Neuronal stem cell (in vitro differentiated cells): ENCODE data around the gene CTNNA1.

Source experiments
- DNase-seq: peaks from one replicate; pipeline ENCODE4 v3.0.0-alpha.2; 2013; ENCODE audit warnings: low spot score
- H2AFZ ChIP-seq: one replicate; pipeline ENCODE4 v1.6.1; 2013; ENCODE audit warnings: mild to moderate bottlenecking, low read length, inconsistent platforms
- H2AK5ac ChIP-seq: 2 replicates; pipeline ENCODE4 v1.6.1; 2013; ENCODE audit warnings: low read depth, mild to moderate bottlenecking, inconsistent platforms, low read length, moderate library complexity, mixed read lengths
- H2BK120ac ChIP-seq: 2 replicates; pipeline ENCODE4 v1.6.1; 2013; ENCODE audit warnings: low read depth, mild to moderate bottlenecking, inconsistent platforms, low read length, moderate library complexity, mixed read lengths
- H2BK12ac ChIP-seq: one replicate; pipeline ENCODE4 v1.6.1; 2013; ENCODE audit warnings: low read length, inconsistent platforms
- H2BK15ac ChIP-seq: 2 replicates; pipeline ENCODE4 v1.6.1; 2013; ENCODE audit warnings: mild to moderate bottlenecking, low read length, inconsistent platforms, mixed read lengths
- H2BK5ac ChIP-seq: one replicate; pipeline ENCODE4 v1.6.1; 2013; ENCODE audit warnings: inconsistent platforms, mild to moderate bottlenecking, low read length, moderate library complexity
- H3K14ac ChIP-seq: one replicate; pipeline ENCODE4 v1.6.1; 2013; ENCODE audit warnings: low read length, inconsistent platforms
- H3K18ac ChIP-seq: 2 replicates; pipeline ENCODE4 v1.6.1; 2013; ENCODE audit warnings: low read length, inconsistent platforms
- H3K23ac ChIP-seq: 2 replicates; pipeline ENCODE4 v1.6.1; 2013; ENCODE audit warnings: low read depth, mild to moderate bottlenecking, mixed read lengths, low read length, inconsistent platforms; ENCODE audit not compliant: poor library complexity
- H3K27ac ChIP-seq: replicated peaks from 3 replicates; pipeline ENCODE4 v1.5.1; 2013; ENCODE audit warnings: low read length, inconsistent platforms
- H3K27me3 ChIP-seq, 3 experiments: 2 replicates each; pipeline ENCODE4 v1.6.1; 2013; ENCODE audit warnings: low read length in 3 of 3, mild to moderate bottlenecking in 2 of 3, inconsistent platforms in 1 of 3, low read depth in 1 of 3, mixed read lengths in 1 of 3, moderate library complexity in 1 of 3; ENCODE audit not compliant: control insufficient read depth in 3 of 3, insufficient read depth in 3 of 3
- H3K36me3 ChIP-seq, 2 donors: replicated peaks in 1 of 2; 2 replicates each; pipeline ENCODE4 v1.6.1; 2013; ENCODE audit warnings: low read length in 2 of 2; ENCODE audit not compliant: control insufficient read depth in 2 of 2, insufficient read depth in 2 of 2
- H3K4ac ChIP-seq: 2 replicates; pipeline ENCODE4 v1.6.1; 2013; ENCODE audit warnings: inconsistent platforms, mild to moderate bottlenecking, low read length, moderate library complexity
- H3K4me1 ChIP-seq, 2 donors: 1 replicate in 1 of 2; 2 replicates in 1 of 2; pipeline ENCODE4 v1.6.1; 2013; ENCODE audit warnings: low read length in 2 of 2, low read depth in 1 of 2; ENCODE audit not compliant: control insufficient read depth in 2 of 2, insufficient read depth in 1 of 2
- H3K4me2 ChIP-seq: one replicate; pipeline ENCODE4 v1.6.1; 2013; ENCODE audit warnings: mild to moderate bottlenecking, low read length, inconsistent platforms; ENCODE audit not compliant: insufficient read depth, poor library complexity, severe bottlenecking
- H3K4me3 ChIP-seq, 2 donors: 2 replicates each; pipeline ENCODE4 v1.5.1; 2013; ENCODE audit warnings: low read length in 2 of 2, mild to moderate bottlenecking in 2 of 2, inconsistent platforms in 1 of 2, moderate library complexity in 1 of 2
- H3K79me1 ChIP-seq: one replicate; pipeline ENCODE4 v1.6.1; 2013; ENCODE audit warnings: low read depth, mild to moderate bottlenecking, inconsistent platforms, low read length, moderate library complexity
- H3K9ac ChIP-seq: one replicate; pipeline ENCODE4 v1.6.1; 2013; ENCODE audit warnings: mild to moderate bottlenecking, low read depth, low read length, inconsistent platforms; ENCODE audit not compliant: poor library complexity
- H3K9me3 ChIP-seq, 2 donors: replicated peaks in 1 of 2; 2 replicates each; pipeline versions ENCODE3 to v1.6.1; 2013; ENCODE audit warnings: low read length in 2 of 2, mild to moderate bottlenecking in 2 of 2, inconsistent platforms in 1 of 2, low read depth in 1 of 2, mixed read lengths in 1 of 2, moderate library complexity in 1 of 2; ENCODE audit not compliant: control insufficient read depth in 2 of 2, insufficient read depth in 1 of 2
- H4K8ac ChIP-seq: one replicate; pipeline ENCODE4 v1.6.1; 2013; ENCODE audit warnings: low read depth, mild to moderate bottlenecking, inconsistent platforms, low read length, moderate library complexity
- H4K91ac ChIP-seq: one replicate; pipeline ENCODE4 v1.6.1; 2013; ENCODE audit warnings: low read length, low read depth, mild to moderate bottlenecking, inconsistent platforms; ENCODE audit not compliant: poor library complexity
- WGBS, 2 donors: extraction: QIAGEN DNeasy Blood & Tissue Kit; methylation state at CpG; one replicate each; pipeline ENCODE4 v1.1.7; 2013; ENCODE audit warnings: missing lambda C conversion rate in 2 of 2, mixed read lengths in 1 of 2; ENCODE audit not compliant: insufficient read length in 2 of 2, insufficient replicate concordance in 1 of 2; ENCODE audit errors: extremely low coverage in 2 of 2; 5-methylcytosine and 5-hydroxymethylcytosine counted together

The CTNNA1 gene

GRCh38 chr5:138963763-138964371 lies 210.6 kb downstream of the CTNNA1 start:
- DNase-seq, result peak; percentile 81
- Histone ChIP-seq H2BK12ac (no peak overlapping the region), H2AFZ (no peak overlapping the region), H3K4me1 (peaks cover 27 to 45% of the 10 kb centered on the region in 2 donors), H3K27ac (no peak overlapping the region), H4K91ac (no peak overlapping the region), H4K8ac (no peak overlapping the region), H2AK5ac (no peak overlapping the region), H3K9me3 (no peaks in the 10 kb centered on the region), H3K4me3 (no peak overlapping the region), H3K27me3 (peaks cover 0 to 12% (median 0%) of the 10 kb centered on the region in 3 experiments), H2BK5ac (no peak overlapping the region), H3K18ac (no peak overlapping the region), H3K23ac (no peak overlapping the region), H3K4me2 (no peak overlapping the region), H3K9ac (no peak overlapping the region), H2BK15ac (no peak overlapping the region), H3K14ac (no peak overlapping the region), H2BK120ac (no peak overlapping the region), H3K36me3 (no peaks in the 10 kb centered on the region), H3K79me1 (no peaks in the 10 kb centered on the region), H3K4ac (no peak overlapping the region)
- no CpG with 5 or more reads among the region's 13 CpGs for WGBS, 2 donors

GRCh38 chr5:138964647-138965201 lies 211.5 kb downstream of the CTNNA1 start:
- Histone ChIP-seq H3K27me3 (peaks cover 0 to 12% (median 0%) of the 10 kb centered on the region in 3 experiments), H2BK15ac (no peak overlapping the region), H3K9ac (no peak overlapping the region), H2AK5ac (no peak overlapping the region), H3K4ac (no peak overlapping the region), H2BK12ac (no peak overlapping the region), H3K18ac (peak overlapping the region; percentile 40), H2BK120ac (no peak overlapping the region), H3K14ac (no peak overlapping the region), H3K23ac (no peak overlapping the region), H4K91ac (no peak overlapping the region), H2AFZ (peak overlapping the region; percentile 45), H3K4me3 (no peak overlapping the region), H2BK5ac (no peak overlapping the region), H4K8ac (no peak overlapping the region), H3K27ac (no peak overlapping the region), H3K79me1 (no peaks in the 10 kb centered on the region), H3K9me3 (no peaks in the 10 kb centered on the region), H3K36me3 (no peaks in the 10 kb centered on the region), H3K4me1 (peaks cover 27 to 45% of the 10 kb centered on the region in 2 donors), H3K4me2 (no peak overlapping the region)
- no CpG with 5 or more reads among the region's 7 CpGs for WGBS, 2 donors
- DNase-seq, result peak; percentile 27

- Histone ChIP-seq H3K27me3 (peaks cover 0 to 11% (median 0%) of the 10 kb centered on the region in 3 experiments), H3K9me3 (no peaks in the 10 kb centered on the region), H3K14ac (no peak overlapping the region), H3K9ac (no peak overlapping the region), H3K4ac (no peak overlapping the region), H3K27ac (no peak overlapping the region), H3K4me1 (peaks cover 28 to 45% of the 10 kb centered on the region in 2 donors), H2BK12ac (no peak overlapping the region), H3K4me2 (no peak overlapping the region), H4K8ac (no peak overlapping the region), H3K18ac (no peak overlapping the region), H3K4me3 (no peak overlapping the region), H4K91ac (no peak overlapping the region), H2AFZ (no peak overlapping the region), H2BK5ac (no peak overlapping the region), H3K23ac (no peak overlapping the region), H2BK120ac (no peak overlapping the region), H3K79me1 (no peaks in the 10 kb centered on the region), H3K36me3 (no peaks in the 10 kb centered on the region), H2BK15ac (no peak overlapping the region), H2AK5ac (no peak overlapping the region)
- WGBS, 2 donors, result no CpG with 5 or more reads among the region's 2 CpGs
- no peak for DNase-seq
Measured at GRCh38 chr5:138965626-138966025, 212.4 kb downstream of the CTNNA1 start.

GRCh38 chr5:138966236-138966985 lies 213.2 kb downstream of the CTNNA1 start:
- Histone ChIP-seq H3K27ac (no peak overlapping the region), H4K8ac (no peak overlapping the region), H3K4me2 (no peak overlapping the region), H3K23ac (no peak overlapping the region), H3K36me3 (no peaks in the 10 kb centered on the region), H2BK120ac (no peak overlapping the region), H3K4ac (no peak overlapping the region), H2BK5ac (no peak overlapping the region), H2BK12ac (no peak overlapping the region), H2BK15ac (no peak overlapping the region), H2AFZ (no peak overlapping the region), H3K4me3 (no peak overlapping the region), H3K27me3 (peaks cover 0 to 8% (median 0%) of the 10 kb centered on the region in 3 experiments), H3K79me1 (no peaks in the 10 kb centered on the region), H3K4me1 (peaks cover 26 to 46% of the 10 kb centered on the region in 2 donors), H4K91ac (no peak overlapping the region), H3K14ac (no peak overlapping the region), H3K9ac (no peak overlapping the region), H3K9me3 (no peaks in the 10 kb centered on the region), H3K18ac (peak overlapping the region; percentile 1), H2AK5ac (no peak overlapping the region)
- DNase-seq, result no peak
- WGBS, 2 donors, result no CpG with 5 or more reads among the region's 10 CpGs
